HCT116 (cell line): ENCODE data around the gene EEFSEC. TPM values are rescaled to one million over a fixed set of nuclear protein-coding genes. Genes with fewer than 3 reads are reported as not detected.

Experiments
- ATAC-seq: fragments of 200-7000 bp; cut with Tn5 transposase; 2 replicates; pipeline ENCODE4 v1.9.1; 2020; ENCODE audit warnings: mild to moderate bottlenecking, moderate library complexity
- BruUV-seq: library from RNA; stranded (reverse); fragments of 400-500 nt; replicated peaks from 2 replicates; lab custom pipeline; 2021; lab: Mats Ljungman, UMichigan
- CTCF ChIA-PET: fragments of 300-600 bp; sonication (Branson Sonifier 250); formaldehyde crosslinking; loops from one replicate; lab custom pipeline; 2021; ENCODE audit warnings: antibody characterized with exemption; lab: Charles Lee
- POLR2A ChIA-PET: fragments of 300-600, 350-600 bp; sonication (Branson Sonifier 250); formaldehyde crosslinking; loops from one replicate; lab custom pipeline; 2021; ENCODE audit warnings: antibody characterized with exemption; lab: Charles Lee
- RAD21 ChIA-PET, 2 experiments: fragments of 300-600 bp; sonication (Branson Sonifier 250); formaldehyde crosslinking; loops; one replicate each; lab custom pipeline; 2023; ENCODE audit warnings: low total read pairs in 2 of 2; ENCODE audit not compliant: uncharacterized antibody in 2 of 2, unreplicated experiment in 2 of 2, low non-redundant PET in 1 of 2; lab: Charles Lee
- DNase-seq: peaks from one replicate; pipeline ENCODE4 v3.0.0-alpha.2; 2010; ENCODE audit warnings: low read depth, low spot score
- H2AFZ ChIP-seq: fragments of 200-600 bp; shearing (Covaris generic), sonication (generic); 2 replicates; pipeline ENCODE4 v1.6.1; 2017; ENCODE audit warnings: low read depth, mixed run types, mixed read lengths, antibody characterized with exemption, low read length; ENCODE audit not compliant: poor library complexity, severe bottlenecking
- H3K27ac ChIP-seq: 2 replicates; pipeline ENCODE4 v1.5.1; 2012; ENCODE audit warnings: low read depth, low read length
- H3K27me3 ChIP-seq: fragments of 200-600 bp; sonication (generic); 2 replicates; pipeline ENCODE4 v1.6.1; 2016; ENCODE audit warnings: mixed run types, low read length, mixed read lengths; ENCODE audit not compliant: insufficient read depth
- H3K36me3 ChIP-seq, 2 experiments: fragments of 200-500 bp in 1 of 2; fragments of 200-600 bp in 1 of 2; sonication (Bioruptor generic) in 1 of 2; sonication (generic) in 1 of 2; 2 replicates each; pipeline versions ENCODE4 v1.5.1 to v1.6.1; 2014 to 2016; ENCODE audit warnings: low read length in 2 of 2, inconsistent platforms in 1 of 2, mixed read lengths in 1 of 2, mixed run types in 1 of 2; ENCODE audit not compliant: insufficient read depth in 2 of 2, control insufficient read depth in 1 of 2
- H3K4me1 ChIP-seq, 2 experiments: fragments of 200-600 bp in 1 of 2; sonication (generic) in 1 of 2; 2 replicates each; pipeline versions ENCODE4 v1.5.1 to v1.6.1; 2012 to 2017; ENCODE audit warnings: low read length in 2 of 2, inconsistent platforms in 1 of 2, mild to moderate bottlenecking in 1 of 2, mixed read lengths in 1 of 2, mixed run types in 1 of 2, moderate library complexity in 1 of 2; ENCODE audit not compliant: insufficient read depth in 2 of 2, control insufficient read depth in 1 of 2
- H3K4me2 ChIP-seq: fragments of 200-600 bp; sonication (generic); 2 replicates; pipeline ENCODE4 v1.6.1; 2017; ENCODE audit warnings: mixed run types, low read length, mixed read lengths
- H3K4me3 ChIP-seq, 2 experiments: fragments of 200-600 bp in 1 of 2; sonication (generic) in 1 of 2; replicated peaks in 1 of 2; 2 replicates each; pipeline ENCODE4 v1.5.1; 2011 to 2016; ENCODE audit warnings: low read length in 2 of 2, control low read depth in 1 of 2, low read depth in 1 of 2, mild to moderate bottlenecking in 1 of 2, mixed read lengths in 1 of 2, mixed run types in 1 of 2
- H3K79me2 ChIP-seq: fragments of 200-600 bp; sonication (generic); 2 replicates; pipeline ENCODE4 v1.6.1; 2017; ENCODE audit warnings: mild to moderate bottlenecking, mixed run types, low read length, moderate library complexity, mixed read lengths; ENCODE audit not compliant: insufficient read depth
- H3K9ac ChIP-seq: fragments of 200-600 bp; sonication (generic); 2 replicates; pipeline ENCODE4 v1.6.1; 2016; ENCODE audit warnings: low read length, mixed read lengths
- H3K9me2 ChIP-seq: fragments of 200-600 bp; sonication (generic), shearing (Covaris generic); 2 replicates; pipeline ENCODE4 v1.6.1; 2017; ENCODE audit warnings: mixed run types, mild to moderate bottlenecking, moderate library complexity; ENCODE audit not compliant: insufficient read depth
- H3K9me3 ChIP-seq, 2 experiments: fragments of 200-500 bp in 1 of 2; fragments of 200-600 bp in 1 of 2; sonication (Bioruptor generic) in 1 of 2; sonication (generic) in 1 of 2; 2 replicates each; pipeline ENCODE4 v1.6.1; 2014 to 2017; ENCODE audit warnings: low read length in 2 of 2, mixed read lengths in 2 of 2, inconsistent platforms in 1 of 2, low read depth in 1 of 2, mild to moderate bottlenecking in 1 of 2, mixed run types in 1 of 2, moderate library complexity in 1 of 2; ENCODE audit not compliant: control insufficient read depth in 1 of 2, insufficient read depth in 1 of 2
- H4K20me1 ChIP-seq: fragments of 200-600 bp; sonication (generic), shearing (Covaris generic); 2 replicates; pipeline ENCODE4 v1.6.1; 2017; ENCODE audit warnings: mixed run types, mild to moderate bottlenecking, moderate library complexity; ENCODE audit not compliant: insufficient read depth
- ATF3 ChIP-seq: IDR thresholded peaks from 2 replicates; pipeline ENCODE4 v1.6.1; 2012
- CBX3 ChIP-seq: IDR thresholded peaks from 2 replicates; pipeline ENCODE4 v1.6.1; 2012; ENCODE audit warnings: low read depth
- CEBPB ChIP-seq: IDR thresholded peaks from 2 replicates; pipeline ENCODE4 v1.6.1; 2012; ENCODE audit warnings: low read depth
- CTCF ChIP-seq, 3 experiments: fragments of 200-600 bp in 1 of 3; sonication (generic) in 1 of 3; IDR thresholded peaks in 2 of 3; conservative IDR thresholded peaks in 1 of 3; 2 replicates each; pipeline ENCODE4 v1.5.1; 2012 to 2017; ENCODE audit warnings: low read depth in 2 of 3, low read length in 2 of 3, antibody characterized with exemption in 1 of 3, borderline replicate concordance in 1 of 3, control low read depth in 1 of 3, mild to moderate bottlenecking in 1 of 3, mixed read lengths in 1 of 3, mixed run types in 1 of 3, moderate library complexity in 1 of 3; ENCODE audit not compliant: insufficient read depth in 1 of 3
- EGR1 ChIP-seq: IDR thresholded peaks from 2 replicates; pipeline ENCODE4 v1.6.1; 2012; ENCODE audit warnings: low read depth
- EZH2phosphoT487 ChIP-seq: fragments of 200-600 bp; IDR thresholded peaks from 2 replicates; pipeline ENCODE4 v1.6.1; 2018; ENCODE audit warnings: antibody characterized with exemption, borderline replicate concordance
- JUND ChIP-seq: IDR thresholded peaks from 2 replicates; pipeline ENCODE4 v1.6.1; 2012
- MAX ChIP-seq: IDR thresholded peaks from 2 replicates; pipeline ENCODE4 v1.6.1; 2012
- POLR2AphosphoS5 ChIP-seq: IDR thresholded peaks from 2 replicates; pipeline ENCODE4 v1.6.1; 2011; ENCODE audit warnings: mild to moderate bottlenecking, low read depth, low read length, moderate library complexity
- RAD21 ChIP-seq: IDR thresholded peaks from 2 replicates; pipeline ENCODE4 v1.6.1; 2012; ENCODE audit warnings: low read depth, mild to moderate bottlenecking
- REST ChIP-seq: IDR thresholded peaks from 2 replicates; pipeline ENCODE4 v1.6.1; 2012; ENCODE audit warnings: low read depth
- SP1 ChIP-seq: IDR thresholded peaks from 2 replicates; pipeline ENCODE4 v1.6.1; 2012; ENCODE audit warnings: low read depth
- ZBTB33 ChIP-seq: IDR thresholded peaks from 2 replicates; pipeline ENCODE4 v1.6.1; 2011; ENCODE audit warnings: mild to moderate bottlenecking, low read length, moderate library complexity; ENCODE audit not compliant: insufficient replicate concordance; ENCODE audit errors: extremely low read depth
- ZFX ChIP-seq: fragments of 450-650 bp; IDR thresholded peaks from 2 replicates; pipeline ENCODE4 v1.6.1; 2017
- ZNF274 ChIP-seq: fragments of 200-500 bp; sonication (Bioruptor generic); IDR thresholded peaks from 2 replicates; pipeline ENCODE4 v1.6.1; 2014; ENCODE audit warnings: mild to moderate bottlenecking, low read depth, low read length, inconsistent platforms
- intact Hi-C: fragments of 100-400 bp; cut with micrococcal nuclease; formaldehyde crosslinking; loops from 2 replicates; pipeline ENCODE4 v1.10.0; 2022
- total RNA-seq: library from RNA; stranded (reverse); gene quantifications from one replicate; pipeline ENCODE4 v1.2.1, GENCODE V29; 2021; ENCODE audit not compliant: unreplicated experiment

EEFSEC gene
- total RNA-seq, 1 experiment from 2014 or later, result 16.1 TPM

GRCh38 chr3:128435561-128435960 lies 282.3 kb downstream of the EEFSEC start:
- Histone ChIP-seq H3K79me2 (no peaks in the 10 kb centered on the region), H2AFZ (no peak overlapping the region), H3K27ac (no peak overlapping the region), H3K4me2 (no peak overlapping the region), H3K36me3 (no peaks in the 10 kb centered on the region), H3K9ac (no peak overlapping the region), H3K9me3 (no peaks in the 10 kb centered on the region), H3K27me3 (no peaks in the 10 kb centered on the region), H3K9me2 (no peaks in the 10 kb centered on the region), H3K4me3 (no peak overlapping the region), H4K20me1 (no peaks in the 10 kb centered on the region), H3K4me1 (peaks cover 9 to 30% of the 10 kb centered on the region in 2 experiments; a peak in 3 of 4 replicates)
- BruUV-seq, result no TSS peak
- RAD21 ChIA-PET, result no interaction called here
- no peak for DNase-seq
- CTCF ChIA-PET, result interaction anchor here (0.8 kb wide), 1 partner anchor 11 kb away, joined by 3 read pairs; no protein-coding TSS in a partner anchor
- ATAC-seq, result no peak
- POLR2A ChIA-PET, result no interaction called here
- TF ChIP-seq POLR2AphosphoS5 (no peak), CBX3 (no peak), ZNF274 (no peak), JUND (no peak), EGR1 (no peak), RAD21 (no peak), MAX (no peak), CEBPB (no peak), ATF3 (no peak), EZH2phosphoT487 (no peak), SP1 (no peak), ZBTB33 (no peak), CTCF (IDR thresholded peaks at IDR 0.05 in 2 of 3, conservative IDR thresholded peaks at IDR 0.05 in 1 of 3; ENCODE audit: borderline replicate concordance in 1 of 3, insufficient read depth in 1 of 3, low read depth in 2 of 3, low read length in 2 of 3) (no peak), REST (no peak), ZFX (no peak)
- intact Hi-C loops, result no loop called here
